HG03066 (cell line): ENCODE results near the gene C21orf58.
"Not testable (repeated sequence)": the region's sequence is repeated elsewhere in the genome, so short reads cannot be mapped to it uniquely, and the experiment has no call there.

Experiments used
- ATAC-seq: cut with Tn5 transposase; IDR thresholded peaks from one replicate; pipeline ENCODE4 v1.9.1; 2021; ENCODE audit warnings: low read depth; ENCODE audit not compliant: unreplicated experiment

The C21orf58 gene

GRCh38 chr21:46323710-46324389 lies at the start of gene C21orf58, which contains the start of gene PCNT:
Gene C21orf58, minus strand, starts transcription at chr21:46323870. Its CDS starts 1,132 bp downstream, at chr21:46322738.
Gene PCNT, plus strand, starts transcription at chr21:46324156. Its CDS starts 73 bp downstream, at chr21:46324229.
- peak; percentile 64 for ATAC-seq

GRCh38 chr21:46372947-46373346 lies 49.3 kb upstream of the C21orf58 start:
- not testable (repeated sequence) for ATAC-seq

- no peak for ATAC-seq
These were observed 48.4 kb upstream of the C21orf58 start for GRCh38 chr21:46372014-46372485.

GRCh38 chr21:46371204-46372013 lies 47.7 kb upstream of the C21orf58 start:
- ATAC-seq = no peak

GRCh38 chr21:46369520-46370235 lies 46.0 kb upstream of the C21orf58 start:
- peak; percentile 31 for ATAC-seq

GRCh38 chr21:46368533-46369285 lies 45.0 kb upstream of the C21orf58 start:
- peak; percentile 63 for ATAC-seq

GRCh38 chr21:46366966-46367365 lies 43.3 kb upstream of the C21orf58 start:
- ATAC-seq = no peak

- ATAC-seq = no peak
These were observed 42.9 kb upstream of the C21orf58 start for GRCh38 chr21:46366561-46366960.

GRCh38 chr21:46366091-46366490 lies 42.4 kb upstream of the C21orf58 start:
- no peak for ATAC-seq

GRCh38 chr21:46363698-46364097 lies 40.0 kb upstream of the C21orf58 start:
- ATAC-seq = no peak

GRCh38 chr21:46362946-46363345 lies 39.3 kb upstream of the C21orf58 start:
- ATAC-seq = no peak

- ATAC-seq = no peak
These were observed 38.3 kb upstream of the C21orf58 start for GRCh38 chr21:46361935-46362334.

- ATAC-seq = no peak
These were observed 37.5 kb upstream of the C21orf58 start for GRCh38 chr21:46361176-46361575.

- no peak for ATAC-seq
These were observed 34.2 kb upstream of the C21orf58 start for GRCh38 chr21:46357684-46358425.

- ATAC-seq = no peak
These were observed 33.6 kb upstream of the C21orf58 start for GRCh38 chr21:46357335-46357604.

- no peak for ATAC-seq
These were observed 33.0 kb upstream of the C21orf58 start for GRCh38 chr21:46356494-46357334.

GRCh38 chr21:46356005-46356338 lies 32.3 kb upstream of the C21orf58 start:
- ATAC-seq = no peak

- no peak for ATAC-seq
These were observed 31.7 kb upstream of the C21orf58 start for GRCh38 chr21:46355161-46356004.
